ENCODE results near the gene ANO2.
"Not testable (repeated sequence)": the region's sequence is repeated elsewhere in the genome, so short reads cannot be mapped to it uniquely, and the experiment has no call there.

The ANO2 gene

GRCh38 chr12:5560265-5560664 is 384.8 kb downstream of the ANO2 start:
- no peak for DNase-seq (ENCODE audit: low read depth in 2 of 3, low spot score in 1 of 3)

GRCh38 chr12:5557906-5558305 is 387.2 kb downstream of the ANO2 start:
- DNase-seq (ENCODE audit: low read depth in 2 of 3, low spot score in 1 of 3), result no peak

- no peak for DNase-seq (ENCODE audit: low read depth in 2 of 3, low spot score in 1 of 3)
These were observed 387.9 kb downstream of the ANO2 start for GRCh38 chr12:5556946-5557673.

GRCh38 chr12:5556033-5556614 is 388.9 kb downstream of the ANO2 start:
- DNase-seq (ENCODE audit: low read depth in 2 of 3, low spot score in 1 of 3), result peak in 2 of 3 donors; percentile 5 to 10

- no peak for DNase-seq (ENCODE audit: low read depth in 2 of 3, low spot score in 1 of 3)
These were observed 390.3 kb downstream of the ANO2 start for GRCh38 chr12:5554711-5555110.

- DNase-seq (ENCODE audit: low read depth in 2 of 3, low spot score in 1 of 3), result no peak
These were observed 396.0 kb downstream of the ANO2 start for GRCh38 chr12:5549011-5549410.

- no peak for DNase-seq (ENCODE audit: low read depth in 2 of 3, low spot score in 1 of 3)
These were observed 396.7 kb downstream of the ANO2 start for GRCh38 chr12:5548152-5548943.

- DNase-seq (ENCODE audit: low read depth in 2 of 3, low spot score in 1 of 3), result no peak
These were observed 398.4 kb downstream of the ANO2 start for GRCh38 chr12:5546616-5547015.

- DNase-seq (ENCODE audit: low read depth in 2 of 3, low spot score in 1 of 3), result no peak
These were observed 407.3 kb downstream of the ANO2 start for GRCh38 chr12:5537771-5538170.

GRCh38 chr12:5537026-5537615 is 407.9 kb downstream of the ANO2 start:
- DNase-seq (ENCODE audit: low read depth in 2 of 3, low spot score in 1 of 3), result not testable (repeated sequence)

GRCh38 chr12:5535541-5535940 is 409.5 kb downstream of the ANO2 start:
- no peak for DNase-seq (ENCODE audit: low read depth in 2 of 3, low spot score in 1 of 3)

GRCh38 chr12:5534426-5535199 is 410.4 kb downstream of the ANO2 start:
- DNase-seq (ENCODE audit: low read depth in 2 of 3, low spot score in 1 of 3), result no peak

GRCh38 chr12:5533368-5533767 is 411.7 kb downstream of the ANO2 start:
- no peak for DNase-seq (ENCODE audit: low read depth in 2 of 3, low spot score in 1 of 3)

GRCh38 chr12:5525783-5526367 is 419.2 kb downstream of the ANO2 start:
- DNase-seq (ENCODE audit: low read depth in 2 of 3, low spot score in 1 of 3), result no peak

- DNase-seq (ENCODE audit: low read depth in 2 of 3, low spot score in 1 of 3), result no peak
These were observed 420.2 kb downstream of the ANO2 start for GRCh38 chr12:5524769-5525436.

- no peak for DNase-seq (ENCODE audit: low read depth in 2 of 3, low spot score in 1 of 3)
These were observed 420.8 kb downstream of the ANO2 start for GRCh38 chr12:5524116-5524768.

- DNase-seq (ENCODE audit: low read depth in 2 of 3, low spot score in 1 of 3), result no peak
These were observed 421.5 kb downstream of the ANO2 start for GRCh38 chr12:5523396-5524115.

- no peak for DNase-seq (ENCODE audit: low read depth in 2 of 3, low spot score in 1 of 3)
These were observed 422.4 kb downstream of the ANO2 start for GRCh38 chr12:5522432-5523335.
